Panc1 (cell line): ENCODE results near the gene MROH7. TPM values are rescaled to one million over a fixed set of nuclear protein-coding genes. Genes with fewer than 3 reads are reported as not detected.

Experiments
- ATAC-seq: fragments of 200-7000 bp; cut with Tn5 transposase; 2 replicates; pipeline ENCODE4 v1.9.1; 2020; ENCODE audit warnings: mild to moderate bottlenecking, moderate library complexity
- BruUV-seq: library from RNA; stranded (reverse); fragments of 400-500 nt; replicated peaks from 2 replicates; lab custom pipeline; 2021; lab: Mats Ljungman, UMichigan
- CTCF ChIA-PET: fragments of 300-600 bp; sonication (Branson Sonifier 250); formaldehyde crosslinking; loops from one replicate; lab custom pipeline; 2022; ENCODE audit warnings: antibody characterized with exemption; lab: Charles Lee
- POLR2A ChIA-PET: fragments of 300-600 bp; sonication (Branson Sonifier 250); formaldehyde crosslinking; loops from one replicate; lab custom pipeline; 2022; ENCODE audit warnings: antibody characterized with exemption; lab: Charles Lee
- DNase-seq: peaks from one replicate; pipeline ENCODE4 v3.0.0-alpha.2; 2010; ENCODE audit warnings: low read depth, low spot score
- H3K27ac ChIP-seq: 2 replicates; pipeline ENCODE4 v1.5.1; 2011; ENCODE audit warnings: mild to moderate bottlenecking, low read length, inconsistent platforms
- H3K27me3 ChIP-seq: fragments of 200-500 bp; sonication (Bioruptor generic); 2 replicates; pipeline ENCODE4 v1.6.0; 2014; ENCODE audit warnings: low read length, inconsistent platforms; ENCODE audit not compliant: control insufficient read depth, insufficient read depth
- H3K36me3 ChIP-seq: fragments of 200-500 bp; sonication (Bioruptor generic); 2 replicates; pipeline ENCODE4 v1.5.1; 2014; ENCODE audit warnings: inconsistent platforms, mild to moderate bottlenecking, low read length, moderate library complexity; ENCODE audit not compliant: control insufficient read depth, insufficient read depth
- H3K4me1 ChIP-seq: 2 replicates; pipeline ENCODE4 v1.5.1; 2011; ENCODE audit warnings: inconsistent platforms, mild to moderate bottlenecking, low read length, moderate library complexity; ENCODE audit not compliant: control insufficient read depth, insufficient read depth
- H3K4me3 ChIP-seq, 2 experiments: 2 replicates each; pipeline ENCODE4 v1.5.1; 2011 to 2012; ENCODE audit warnings: low read depth in 2 of 2, low read length in 2 of 2, mild to moderate bottlenecking in 2 of 2, inconsistent platforms in 1 of 2, moderate library complexity in 1 of 2
- H3K9me3 ChIP-seq: fragments of 200-500 bp; sonication (Bioruptor generic); 2 replicates; pipeline ENCODE4 v1.5.1; 2014; ENCODE audit warnings: low read depth, mild to moderate bottlenecking, inconsistent platforms, low read length, moderate library complexity; ENCODE audit not compliant: control insufficient read depth, insufficient read depth
- CTCF ChIP-seq: fragments of 450-650 bp; IDR thresholded peaks from 2 replicates; pipeline ENCODE4 v1.5.1; 2017; ENCODE audit warnings: mild to moderate bottlenecking
- POLR2AphosphoS5 ChIP-seq: IDR thresholded peaks from 2 replicates; pipeline ENCODE4 v1.6.1; 2012; ENCODE audit warnings: mild to moderate bottlenecking, low read depth, low read length, moderate library complexity
- REST ChIP-seq, 2 experiments: IDR thresholded peaks; 2 replicates each; pipeline ENCODE4 v1.6.1; 2011 to 2012; ENCODE audit warnings: low read depth in 2 of 2, control low read depth in 1 of 2, low read length in 1 of 2, mild to moderate bottlenecking in 1 of 2, moderate library complexity in 1 of 2; ENCODE audit not compliant: insufficient read depth in 1 of 2
- SIN3A ChIP-seq: IDR thresholded peaks from 2 replicates; pipeline ENCODE4 v1.6.1; 2012; ENCODE audit warnings: low read depth, mild to moderate bottlenecking, low read length, moderate library complexity, borderline replicate concordance; ENCODE audit not compliant: insufficient read depth
- TCF7L2 ChIP-seq: IDR thresholded peaks from 2 replicates; pipeline ENCODE4 v1.6.1; 2011; ENCODE audit warnings: mild to moderate bottlenecking, low read depth, low read length, inconsistent platforms
- in situ Hi-C: cut with HindIII; loops from 2 replicates; pipeline ENCODE4 v1.10.0; 2016; ENCODE audit warnings: low sequenced_read_pairs, low pct_unique_long_range_greater_than_20kb
- intact Hi-C: fragments of 100-400 bp; cut with micrococcal nuclease; formaldehyde crosslinking; loops from one replicate; pipeline ENCODE4 v1.10.0; 2022; ENCODE audit not compliant: unreplicated experiment
- total RNA-seq: library from RNA; stranded (reverse); gene quantifications from one replicate; pipeline ENCODE4 v1.2.1, GENCODE V29; 2021; ENCODE audit not compliant: unreplicated experiment

Gene MROH7
- total RNA-seq, 1 experiment from 2014 or later = not detected

GRCh38 chr1:54610048-54610447, 31.5 kb upstream of the MROH7 start:
- Histone ChIP-seq H3K36me3 (no peaks in the 10 kb centered on the region), H3K27me3 (no peaks in the 10 kb centered on the region), H3K9me3 (no peaks in the 10 kb centered on the region), H3K4me3 (no peak overlapping the region), H3K4me1 (peaks cover 4% of the 10 kb centered on the region; the same call in 1 of the 2 replicates), H3K27ac (no peak overlapping the region)
- TF ChIP-seq TCF7L2 = no peak
- TF ChIP-seq POLR2AphosphoS5 = no peak
- no peak for TF ChIP-seq CTCF
- no peak for TF ChIP-seq SIN3A
- intact Hi-C loops (no loop called here), in situ Hi-C loops (no loop called here)
- ATAC-seq (no peak), DNase-seq (no peak)
- no TSS peak for BruUV-seq
- ChIA-PET POLR2A (no interaction called here), CTCF (no interaction called here)

GRCh38 chr1:54610601-54611580, 30.7 kb upstream of the MROH7 start:
- TF ChIP-seq CTCF (no peak), POLR2AphosphoS5 (no peak), SIN3A (no peak), REST (IDR thresholded peaks at IDR 0.05; ENCODE audit: insufficient read depth in 1 of 2, low read depth in 2 of 2, low read length in 1 of 2) (no peak), TCF7L2 (no peak)
- no peak overlapping the region for H3K4me3 ChIP-seq
- in situ Hi-C loops (no loop called here), intact Hi-C loops (no loop called here)
- DNase-seq = no peak
- H3K36me3 ChIP-seq = no peaks in the 10 kb centered on the region
- no peaks in the 10 kb centered on the region for H3K27me3 ChIP-seq
- ChIA-PET POLR2A (no interaction called here), CTCF (no interaction called here)
- H3K27ac ChIP-seq = no peak overlapping the region
- H3K9me3 ChIP-seq = no peaks in the 10 kb centered on the region
- peaks cover 4% of the 10 kb centered on the region; the same call in 1 of the 2 replicates for H3K4me1 ChIP-seq
- no TSS peak for BruUV-seq
- no peak for ATAC-seq
